NCI-H446 (cell line): Measurements from ENCODE around the gene AXIN2.
A peak's percentile ranks its signal among the peaks of the same experiment; 100 is the strongest.

Experiments
- DNase-seq, 2 experiments: peaks; one replicate each; lab custom pipeline; 2025; lab: John Stamatoyannopoulos, UW

Gene AXIN2

DNA sequence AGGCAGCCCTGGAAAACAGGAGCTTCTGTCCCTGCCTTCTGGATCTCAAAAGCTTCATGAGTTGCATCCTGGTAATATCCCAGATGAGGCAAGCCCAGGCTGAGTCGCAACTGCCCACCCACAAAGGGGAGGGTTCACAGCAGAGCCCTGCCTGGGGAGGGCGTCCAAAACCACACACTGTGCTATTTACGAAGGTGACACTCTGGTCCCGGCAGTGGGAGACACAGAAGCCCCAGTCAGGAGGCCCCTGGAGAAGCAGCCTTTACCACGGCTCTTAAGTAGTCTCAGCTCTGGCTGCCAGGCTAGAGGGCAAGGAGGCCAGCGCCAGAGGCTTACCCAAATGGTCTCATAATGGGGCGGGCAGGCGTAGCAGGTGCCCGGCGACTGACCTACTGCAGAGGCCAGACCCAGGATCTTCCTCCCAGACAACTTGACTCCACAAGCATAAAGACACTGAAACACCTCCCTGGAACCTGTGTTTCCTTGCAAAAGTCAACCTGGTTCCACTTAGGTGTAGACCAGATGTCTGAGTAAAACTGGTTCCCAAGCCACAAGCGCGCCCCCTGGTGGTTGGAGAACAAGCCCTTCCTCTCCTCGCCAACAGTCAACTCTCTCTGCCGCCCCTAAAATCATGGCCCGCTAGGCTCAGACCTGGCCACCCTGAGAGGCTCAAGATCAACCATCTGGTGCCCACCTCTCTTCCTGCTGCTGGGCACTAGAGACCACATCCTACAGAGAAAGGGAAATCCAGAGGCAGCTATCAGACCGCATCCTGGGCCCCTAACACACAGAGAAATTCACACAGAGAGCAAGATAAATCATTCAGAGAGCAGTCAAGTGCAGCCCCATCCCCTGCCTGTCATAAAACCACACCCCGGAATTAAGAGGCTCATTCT lies 5.2 kb downstream of the AXIN2 start:
- DNase-seq = peak in 1 of 2 experiments; percentile 51

DNA sequence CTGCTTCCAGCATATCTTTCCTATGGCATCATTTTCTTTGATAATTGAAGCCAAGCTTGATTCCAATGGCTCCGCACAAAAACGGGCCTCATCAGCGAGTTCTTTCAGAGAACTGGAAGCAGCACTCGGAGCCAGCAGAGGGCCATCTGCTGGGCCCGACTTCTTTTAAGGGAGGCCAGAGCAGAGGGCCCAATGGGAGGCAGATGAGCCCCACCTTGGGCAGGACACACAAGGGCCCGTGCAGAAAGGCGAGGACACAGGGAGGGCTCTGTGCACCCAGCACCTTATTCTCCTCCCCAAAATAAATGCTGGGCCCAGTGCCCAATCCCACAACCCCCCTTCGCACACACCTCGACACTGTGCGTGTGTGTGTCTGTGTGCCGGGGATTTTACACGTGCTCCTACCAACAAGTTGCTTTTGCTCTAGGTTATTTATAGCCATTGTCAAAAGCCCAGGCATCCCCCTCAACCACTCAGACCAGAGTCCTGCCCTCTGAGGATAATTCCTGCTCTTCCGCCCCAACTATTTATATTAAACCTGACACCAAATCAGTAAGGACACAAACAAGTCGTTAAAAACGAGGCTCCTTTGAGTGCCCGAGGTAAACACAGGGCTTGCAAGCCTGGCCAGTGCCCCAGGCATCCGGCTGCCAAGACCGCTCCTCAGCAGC lies 6.8 kb downstream of the AXIN2 start:
- DNase-seq = peak in 1 of 2 experiments; percentile 6

DNA sequence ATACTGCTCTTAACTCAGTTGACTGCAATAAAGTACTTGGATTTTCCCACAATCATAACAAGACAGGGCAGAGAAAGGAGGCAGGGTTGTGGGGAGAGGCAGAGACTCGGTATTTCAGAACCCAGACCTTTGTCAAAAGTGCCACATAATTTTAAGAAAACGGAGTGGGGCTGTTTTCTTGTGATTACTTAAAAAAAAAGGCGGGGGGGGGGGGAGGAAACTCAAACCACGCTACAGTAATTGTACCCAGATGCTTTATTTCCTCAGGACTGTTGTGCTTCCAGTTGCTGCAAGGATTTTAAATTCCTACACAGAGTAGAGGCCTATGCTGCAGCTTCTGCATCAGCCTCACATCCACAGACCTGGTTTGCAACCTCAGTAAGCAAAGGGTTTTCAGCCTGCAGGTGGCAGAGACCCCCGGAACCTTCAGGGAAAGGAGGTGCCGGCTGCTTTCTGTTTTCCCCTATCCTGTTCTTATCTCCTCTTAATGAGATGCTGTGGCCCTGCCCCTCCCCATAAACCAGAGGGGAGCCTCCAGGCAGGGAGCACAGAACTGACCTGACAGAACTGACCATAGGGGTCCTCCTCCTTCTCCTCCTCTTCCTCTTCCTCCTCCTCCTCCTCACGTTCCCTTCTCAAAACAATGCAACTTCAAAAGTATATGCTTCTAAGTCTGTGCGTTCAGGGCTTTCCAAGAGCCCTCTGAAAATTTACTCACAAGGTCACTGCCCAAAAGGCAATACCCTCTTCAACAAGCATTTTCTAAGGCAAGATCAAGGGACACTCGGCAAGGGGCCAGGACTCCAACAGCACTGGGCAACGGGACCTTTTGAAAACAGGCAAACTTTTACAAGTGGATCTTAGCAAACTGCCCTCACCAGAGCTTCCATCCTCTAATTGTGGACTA lies 7.5 kb downstream of the AXIN2 start:
- DNase-seq = no peak

DNA sequence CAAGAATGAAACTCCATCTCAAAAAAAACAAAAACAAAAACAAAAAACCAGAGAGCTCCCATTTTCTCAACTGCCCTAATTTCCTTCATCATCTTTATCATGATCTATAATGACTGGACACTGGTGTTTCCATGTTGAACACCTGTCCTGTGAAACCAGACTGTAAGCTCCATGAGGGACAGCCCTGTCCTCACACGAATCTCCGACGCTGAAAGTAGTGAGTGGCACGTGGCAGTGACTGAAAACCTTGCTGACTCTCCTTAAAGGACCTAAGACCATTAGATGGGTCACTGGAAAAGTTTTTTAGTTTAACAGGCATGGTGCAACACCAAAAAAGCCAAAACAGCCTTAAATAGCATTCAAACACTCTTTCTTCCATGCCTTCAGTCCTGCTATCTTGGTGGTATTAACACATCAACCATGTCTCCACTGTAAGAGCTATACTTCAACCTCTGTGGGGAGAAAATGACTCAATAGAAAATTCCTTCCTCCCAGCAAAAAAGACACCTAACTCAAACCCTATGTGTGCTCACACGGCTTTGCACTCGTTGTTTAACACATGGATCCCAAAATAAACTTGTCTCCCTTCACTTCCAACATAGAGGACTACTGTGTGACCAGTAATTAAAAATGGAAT lies 8.3 kb downstream of the AXIN2 start:
- DNase-seq = no peak

DNA sequence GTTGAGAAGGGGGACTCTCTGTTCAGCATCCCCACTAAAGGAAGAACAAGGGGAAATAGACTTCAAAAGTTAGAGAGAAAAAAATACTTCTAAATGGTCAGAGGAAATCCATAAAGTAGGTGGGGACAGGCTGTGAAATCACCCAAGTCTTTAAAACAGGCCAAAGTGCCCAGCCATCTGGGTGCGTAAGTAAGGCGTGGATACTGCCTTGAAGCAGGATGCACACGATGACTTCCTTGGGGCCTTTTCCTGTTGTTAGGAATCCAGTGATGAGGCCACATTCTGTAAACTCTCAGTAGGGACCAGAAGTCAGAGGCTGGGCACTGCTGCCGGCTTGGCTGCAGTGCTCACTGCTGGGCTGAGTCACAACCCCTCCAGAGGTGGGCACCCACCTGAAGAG lies 9.2 kb downstream of the AXIN2 start:
- no peak for DNase-seq

DNA sequence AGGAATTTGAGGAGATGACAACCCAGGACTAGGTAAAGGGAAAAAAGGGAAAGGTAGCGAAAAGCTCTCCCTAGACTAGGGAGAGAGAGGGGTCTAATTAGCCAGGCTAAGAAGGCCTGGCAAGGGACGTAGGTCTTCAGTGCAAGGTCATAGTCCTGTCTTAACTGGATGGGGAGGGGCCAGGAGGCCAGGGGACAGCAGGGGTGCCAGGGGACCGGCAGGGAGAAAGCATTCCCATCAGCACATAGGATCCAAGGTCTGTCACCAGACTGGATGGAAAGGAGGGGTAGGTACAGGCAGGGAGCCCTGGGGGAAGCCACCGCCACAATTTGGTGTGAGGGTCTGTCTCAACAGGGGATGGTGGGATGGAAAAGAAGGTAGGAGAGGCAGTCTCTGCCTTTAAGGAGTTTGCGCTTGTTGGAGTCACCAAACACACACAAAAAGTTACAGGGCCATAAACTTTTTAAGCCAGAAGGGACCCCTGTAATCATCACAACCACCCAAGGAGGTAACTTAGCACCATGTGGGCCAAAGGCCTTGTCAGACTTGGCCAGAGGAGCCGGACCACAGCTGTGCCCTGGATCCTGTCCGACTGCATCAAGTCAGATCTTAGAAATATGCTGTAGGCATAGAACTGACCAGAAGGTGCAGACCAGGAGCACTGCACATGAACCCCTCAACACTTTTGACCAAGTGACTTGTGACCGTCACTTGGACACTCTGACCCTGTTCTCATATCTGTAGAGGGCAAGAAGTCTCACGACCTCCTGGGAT lies 10.0 kb downstream of the AXIN2 start:
- no peak for DNase-seq

DNA sequence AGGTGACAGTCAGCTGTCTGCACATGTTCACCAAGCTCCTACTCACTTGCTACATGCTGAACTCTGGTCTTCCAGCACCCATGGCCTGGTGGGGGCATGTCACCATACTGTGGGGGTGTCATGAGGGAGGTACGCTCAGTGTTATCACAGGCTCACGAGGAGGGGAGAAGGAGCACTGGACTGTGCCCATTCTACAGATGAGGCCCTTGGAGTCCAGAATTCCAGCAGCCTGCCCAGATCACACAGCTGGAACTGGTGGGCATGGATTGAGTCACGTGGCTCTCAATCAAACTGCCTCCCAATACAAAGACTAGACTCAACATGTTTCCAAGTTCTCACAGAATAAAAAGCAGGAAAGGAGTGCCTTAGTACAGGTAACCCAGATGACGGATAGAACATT lies 10.7 kb downstream of the AXIN2 start:
- no peak for DNase-seq

DNA sequence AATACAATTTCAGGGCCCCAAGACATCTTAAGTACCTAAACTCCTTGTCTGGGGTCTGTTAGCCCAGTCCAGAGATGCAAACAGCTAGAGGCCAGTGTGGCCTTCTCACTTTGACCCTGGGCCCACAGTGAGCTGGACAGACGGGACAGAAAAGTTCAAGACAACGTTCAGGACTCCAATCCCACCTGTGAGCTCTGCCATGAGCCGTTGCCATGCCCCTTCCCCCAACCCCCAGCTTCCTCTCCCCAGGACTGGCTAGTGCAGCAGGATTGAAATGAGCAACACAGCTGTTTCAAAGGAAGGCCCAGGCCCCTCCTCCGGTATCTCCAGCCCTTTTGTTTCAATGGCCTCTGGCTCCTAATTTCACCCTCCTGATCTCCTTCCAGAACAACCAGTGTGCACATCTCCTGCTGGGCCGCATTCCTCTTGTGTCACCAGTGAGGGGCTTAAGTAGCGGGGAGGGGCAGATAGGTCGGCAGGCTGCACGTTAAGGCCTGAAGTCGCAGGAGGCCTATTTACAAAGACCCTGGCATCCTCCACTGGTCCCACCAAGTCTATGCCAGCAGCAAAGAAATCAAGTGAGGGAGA lies 11.3 kb downstream of the AXIN2 start:
- DNase-seq = no peak

DNA sequence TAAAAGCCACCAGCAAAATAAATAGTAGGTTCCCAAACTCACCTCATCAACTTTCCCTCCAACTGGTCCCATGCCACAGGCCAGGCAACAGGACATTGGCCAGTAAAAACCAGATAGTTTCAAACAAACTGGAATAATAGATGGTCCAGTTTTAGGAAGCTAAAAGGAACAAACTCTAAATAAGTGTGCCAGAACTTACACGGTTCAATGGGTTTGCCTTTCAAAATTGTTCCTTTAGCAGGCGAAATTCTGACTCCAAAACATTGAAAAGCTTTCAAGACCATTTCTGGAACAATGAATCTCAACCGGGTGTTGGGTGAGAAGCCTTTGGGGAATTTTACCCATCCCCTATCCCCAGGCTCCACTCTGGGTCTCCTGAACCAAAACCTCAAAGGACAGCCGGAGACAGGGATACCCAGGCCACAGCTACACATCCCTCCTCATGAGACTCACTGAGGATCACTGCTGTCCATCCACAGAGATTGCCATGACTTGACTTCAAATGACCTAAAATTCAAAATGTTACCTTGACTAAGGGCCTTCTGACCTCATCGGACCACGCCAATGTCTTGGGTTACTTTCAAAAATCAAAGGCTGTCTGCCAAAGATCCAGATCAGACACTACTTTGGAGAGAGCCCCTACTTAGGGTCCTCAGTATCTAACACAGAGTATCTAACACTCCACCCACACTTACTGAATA lies 13.0 kb downstream of the AXIN2 start:
- no peak for DNase-seq

DNA sequence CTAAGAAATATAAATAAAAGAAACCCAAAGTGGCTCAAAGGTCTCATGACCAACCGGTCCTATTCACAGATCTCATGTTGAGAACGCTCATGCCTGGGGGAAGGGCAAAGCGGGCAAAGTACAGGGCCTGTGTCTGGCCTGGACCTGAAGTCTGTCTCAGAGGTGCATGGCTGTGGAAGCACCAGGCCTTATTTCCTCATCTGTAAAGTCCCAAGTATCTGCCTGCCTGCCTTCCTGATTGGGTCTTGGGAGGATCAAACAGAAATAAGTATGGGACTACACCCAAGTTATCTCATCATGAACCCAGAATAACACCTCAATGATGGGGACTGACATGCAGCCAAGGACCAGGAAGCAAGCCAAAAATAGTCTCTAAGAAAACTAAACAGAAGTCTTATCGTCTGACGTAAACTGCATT lies 14.2 kb downstream of the AXIN2 start:
- DNase-seq = no peak

DNA sequence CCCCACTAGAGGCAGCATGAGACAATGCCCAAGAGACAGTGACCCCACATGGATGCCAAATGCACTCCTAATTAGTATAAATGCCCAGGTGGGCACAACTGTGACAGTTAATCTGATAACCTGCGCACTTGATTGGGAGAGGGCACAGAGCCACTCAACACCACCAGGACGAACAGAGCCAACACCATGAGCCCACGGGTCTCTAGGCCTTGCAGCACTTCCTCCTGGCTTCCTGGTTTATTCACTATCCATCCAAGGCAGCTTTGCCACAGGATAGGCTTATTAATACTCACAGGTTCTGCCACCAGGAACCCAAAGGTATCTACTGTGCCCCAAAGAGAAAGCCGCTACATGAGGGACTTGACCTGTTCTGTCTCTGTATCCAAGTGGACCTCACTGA lies 14.9 kb downstream of the AXIN2 start:
- no peak for DNase-seq

DNA sequence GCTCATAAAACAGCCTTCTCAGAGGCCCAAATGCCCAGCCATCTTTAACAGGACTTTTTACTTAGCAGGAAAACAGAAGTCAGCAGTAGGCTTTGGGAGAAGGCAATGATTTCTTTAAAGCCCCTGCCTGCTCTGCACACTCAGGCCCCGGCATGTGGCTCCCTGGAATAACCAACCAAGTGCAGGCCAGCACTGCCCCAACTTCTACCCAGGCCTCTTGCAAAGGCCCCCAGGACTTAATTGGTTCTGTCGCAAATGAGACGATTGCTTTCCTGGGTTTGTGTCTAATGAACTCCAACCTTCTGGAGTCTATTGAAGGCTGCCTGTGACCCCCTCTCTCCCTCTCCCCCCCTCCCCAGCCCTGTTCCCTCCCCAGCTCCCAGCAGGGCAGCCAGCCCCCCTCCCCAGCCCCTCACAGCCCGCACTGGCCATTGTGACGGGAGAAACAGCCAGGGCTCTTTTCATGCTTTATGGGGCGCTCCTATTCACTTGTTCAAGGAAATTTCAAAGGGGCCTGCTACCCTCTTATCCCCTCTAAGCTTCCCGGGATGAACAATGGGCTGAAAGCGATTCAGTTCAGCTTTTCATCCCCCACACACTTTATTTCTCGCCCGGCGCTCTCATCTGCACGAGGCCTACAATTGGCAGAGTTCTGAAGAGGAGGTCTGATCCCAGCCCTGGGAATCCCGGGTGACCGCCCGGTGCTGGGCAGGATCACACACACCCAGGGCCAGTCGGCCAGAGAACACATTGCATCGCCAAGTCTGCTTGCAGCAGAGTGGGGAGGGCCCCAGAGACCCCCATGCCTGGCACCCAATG lies 15.5 kb downstream of the AXIN2 start:
- DNase-seq = no peak

DNA sequence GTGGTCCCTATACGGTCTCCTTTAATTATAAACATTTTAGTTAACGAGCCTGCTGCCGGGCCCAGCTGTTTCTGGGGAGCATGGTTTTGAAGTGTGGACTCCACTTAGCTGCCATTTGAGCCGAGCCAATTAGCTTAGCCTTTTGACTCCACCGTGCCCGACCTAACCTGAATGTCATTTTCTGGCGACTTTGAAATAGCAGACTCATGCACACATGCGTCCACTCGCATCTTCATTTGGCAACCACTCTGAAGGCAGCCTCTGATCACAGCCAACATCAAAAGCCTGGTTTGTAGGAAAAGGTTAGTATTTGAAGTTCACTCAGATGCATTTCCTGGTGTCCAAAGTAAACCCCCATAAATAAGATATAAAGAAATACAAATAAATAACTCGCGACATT lies 16.8 kb downstream of the AXIN2 start:
- DNase-seq = no peak

DNA sequence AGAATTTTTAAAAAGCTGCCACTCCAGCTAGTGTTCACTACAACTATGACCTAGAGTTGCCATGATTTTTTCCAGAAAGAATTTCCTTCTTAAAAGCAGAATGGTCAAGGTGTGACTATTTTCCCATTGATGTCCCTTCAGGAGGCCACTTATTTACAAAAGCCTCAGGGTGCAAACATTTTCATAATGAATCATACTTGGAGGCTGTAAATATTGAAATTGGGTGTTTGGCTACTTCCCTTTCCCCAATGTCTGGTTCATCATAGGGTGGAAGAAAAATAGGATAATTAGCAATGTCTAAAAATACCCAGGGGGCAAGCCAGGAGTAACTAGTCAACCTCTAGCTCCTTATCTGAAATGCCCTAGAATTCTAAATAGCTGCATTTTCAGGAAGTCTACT lies 18.8 kb downstream of the AXIN2 start:
- DNase-seq = no peak

DNA sequence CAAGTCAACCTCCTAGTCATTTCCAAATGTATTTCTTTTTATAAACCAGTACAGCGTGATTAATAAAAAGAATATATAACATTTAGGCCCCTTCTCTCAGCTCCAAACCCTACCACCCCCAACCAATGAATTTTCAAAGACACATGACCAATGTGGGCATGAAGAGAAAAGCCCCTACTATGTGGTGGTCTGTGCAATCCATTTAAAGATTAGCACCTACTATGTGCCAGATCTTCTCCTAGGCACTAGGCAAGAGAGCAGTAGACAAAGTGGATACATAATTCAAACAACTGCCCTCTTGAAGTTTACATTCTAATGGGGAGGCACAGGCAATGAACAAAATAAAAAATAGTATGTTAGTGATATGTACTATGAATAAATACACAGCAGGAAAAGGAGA lies 19.4 kb downstream of the AXIN2 start:
- DNase-seq = no peak

DNA sequence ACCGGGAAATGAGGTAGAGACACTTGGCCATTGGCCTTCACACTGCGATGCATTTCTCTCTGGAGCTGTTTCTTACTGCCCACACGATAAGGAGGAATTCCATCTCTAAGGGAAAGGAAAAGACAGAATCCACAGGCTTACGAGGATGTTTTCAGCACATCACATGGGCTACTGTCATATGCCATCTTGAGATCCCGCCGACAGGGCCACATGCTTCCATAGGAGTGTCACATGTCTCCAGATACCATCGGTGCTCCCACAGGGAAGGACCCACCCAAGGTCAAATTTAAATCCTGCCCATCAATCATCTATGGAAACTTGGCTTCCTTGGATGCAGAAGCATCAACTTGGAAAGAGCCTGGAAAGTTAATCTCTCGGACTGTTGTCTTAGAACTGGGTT lies 20.0 kb downstream of the AXIN2 start:
- no peak for DNase-seq

DNA sequence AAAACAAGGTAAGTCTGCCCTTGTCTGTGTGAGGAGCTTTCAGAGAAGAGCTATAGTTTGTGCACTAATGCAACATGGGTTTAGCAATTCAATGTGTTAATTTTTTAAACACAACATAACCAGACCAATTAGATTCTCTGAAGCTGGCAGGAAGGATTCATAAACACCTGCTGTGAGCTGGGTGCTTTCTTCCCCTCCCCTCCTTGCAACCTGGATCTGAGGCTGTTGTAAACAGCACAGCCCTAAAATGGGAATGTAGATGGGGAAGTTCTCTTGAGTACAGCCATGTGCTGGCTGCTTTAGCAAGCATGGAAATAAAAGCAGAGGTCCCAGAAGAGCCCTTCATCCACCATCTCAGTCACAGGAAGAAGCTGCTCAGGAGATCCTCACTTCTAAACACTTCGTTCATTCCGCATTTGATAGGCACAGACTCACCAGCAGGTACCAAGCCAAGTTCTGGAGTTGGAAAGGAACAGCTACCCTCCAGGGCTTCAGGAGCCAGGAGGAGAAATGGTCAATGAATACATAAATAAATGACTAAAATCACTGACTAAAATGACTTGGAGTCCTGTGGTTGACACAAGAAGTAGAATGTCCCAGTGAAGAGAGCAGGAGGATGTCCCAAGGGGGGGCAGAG lies 21.7 kb downstream of the AXIN2 start:
- DNase-seq = no peak

DNA sequence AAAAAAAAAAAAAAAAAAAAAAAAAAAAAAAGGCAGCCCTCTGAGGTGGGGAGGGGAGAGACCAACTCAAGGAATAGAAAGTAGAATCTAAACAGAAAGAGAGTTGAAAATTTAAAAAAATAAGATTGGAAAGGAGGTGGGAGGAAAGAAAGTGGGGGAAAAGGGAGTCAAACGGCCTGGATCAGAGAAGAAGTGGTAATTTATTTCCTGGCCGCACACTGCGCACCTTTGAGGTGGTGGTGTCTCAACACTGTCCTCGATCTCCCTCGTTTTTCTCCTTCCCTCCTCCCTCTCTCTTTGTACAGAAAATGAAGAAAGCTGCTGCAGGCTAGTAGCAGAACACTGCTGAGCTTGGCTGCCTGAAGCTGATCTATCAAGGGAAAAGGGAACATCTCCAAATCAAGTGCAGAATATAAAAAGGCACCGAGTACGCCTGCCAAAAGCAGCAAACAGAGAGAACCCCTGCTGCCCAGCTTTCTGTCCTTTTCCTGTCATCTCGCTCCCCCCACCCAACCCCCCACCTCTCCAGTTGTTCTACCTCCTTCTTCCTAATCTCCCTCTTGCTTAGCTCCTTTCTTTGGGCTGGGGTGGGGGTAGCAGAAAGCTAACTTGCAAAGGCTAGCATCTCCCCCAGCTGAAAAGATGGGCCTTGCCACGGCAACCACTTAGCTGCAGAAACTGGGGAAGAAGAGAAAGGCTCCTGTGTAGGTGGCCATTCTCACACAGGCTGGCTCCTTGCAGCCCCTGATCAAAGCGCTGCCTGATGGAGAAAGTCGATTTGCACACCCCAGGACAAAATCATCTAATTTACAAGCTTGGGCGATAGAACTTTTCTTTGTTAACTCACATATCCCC lies 22.5 kb downstream of the AXIN2 start:
- DNase-seq = peak in 1 of 2 experiments; percentile 19
